Measurements from ENCODE around the gene OTOP3.

The OTOP3 gene

GRCh38 chr17:74941128-74941725, 5.5 kb downstream of the OTOP3 start:
- DNase-seq (ENCODE audit: low read depth) = no peak

- DNase-seq (ENCODE audit: low read depth) = no peak
These were observed 8.3 kb downstream of the OTOP3 start for GRCh38 chr17:74943808-74944522.

- no peak for DNase-seq (ENCODE audit: low read depth)
These were observed 9.8 kb downstream of the OTOP3 start for GRCh38 chr17:74945543-74945942.

- no peak for DNase-seq (ENCODE audit: low read depth)
These were observed 10.9 kb downstream of the OTOP3 start for GRCh38 chr17:74946641-74947040.

GRCh38 chr17:74947041-74947754, 11.5 kb downstream of the OTOP3 start:
- DNase-seq (ENCODE audit: low read depth) = no peak

- no peak for DNase-seq (ENCODE audit: low read depth)
These were observed 13.9 kb downstream of the OTOP3 start for GRCh38 chr17:74949455-74950115.

- no peak for DNase-seq (ENCODE audit: low read depth)
These were observed 14.5 kb downstream of the OTOP3 start for GRCh38 chr17:74950207-74950606.

GRCh38 chr17:74951065-74951464, 15.4 kb downstream of the OTOP3 start:
- DNase-seq (ENCODE audit: low read depth) = no peak

- no peak for DNase-seq (ENCODE audit: low read depth)
These were observed 16.2 kb downstream of the OTOP3 start for GRCh38 chr17:74951680-74952421.

GRCh38 chr17:74952431-74953133, 16.9 kb downstream of the OTOP3 start:
- DNase-seq (ENCODE audit: low read depth) = no peak

- DNase-seq (ENCODE audit: low read depth) = no peak
These were observed 17.5 kb downstream of the OTOP3 start for GRCh38 chr17:74953134-74953687.

GRCh38 chr17:74954115-74954514, 18.4 kb downstream of the OTOP3 start:
- DNase-seq (ENCODE audit: low read depth) = no peak

- DNase-seq (ENCODE audit: low read depth) = no peak
These were observed 19.1 kb downstream of the OTOP3 start for GRCh38 chr17:74954665-74955421.

- DNase-seq (ENCODE audit: low read depth) = no peak
These were observed 20.4 kb downstream of the OTOP3 start for GRCh38 chr17:74956093-74956492.

- DNase-seq (ENCODE audit: low read depth) = peak; percentile 74
These were observed 22.4 kb downstream of the OTOP3 start for GRCh38 chr17:74957935-74958740.

- DNase-seq (ENCODE audit: low read depth) = no peak
These were observed 24.3 kb downstream of the OTOP3 start for GRCh38 chr17:74959826-74960515.

- DNase-seq (ENCODE audit: low read depth) = no peak
These were observed 25.1 kb downstream of the OTOP3 start for GRCh38 chr17:74960570-74961342.

Measured in stimulated activated CD8-positive, alpha-beta memory T cell treated with anti-CD3 and anti-CD28 coated beads, Interleukin-4, amount 100 ng/mL, for 24 hours (primary cell).